Activated naive CD4-positive, alpha-beta T cell treated with anti-CD3 and anti-CD28 coated beads, Interleukin-2, amount 50 U/mL, for 72 hours (primary cell): ENCODE measurements around the gene THSD4. TPM values are rescaled to one million over a fixed set of nuclear protein-coding genes. Genes with fewer than 3 reads are reported as not detected.
"Not testable (repeated sequence)": the region's sequence is repeated elsewhere in the genome, so short reads cannot be mapped to it uniquely, and the experiment has no call there.

Experiments
- ATAC-seq, 2 donors: fragments of 150-1000 bp; cut with Tn5 transposase; 2 replicates each; pipeline ENCODE4 v1.10.0; 2021; ENCODE audit warnings: mild to moderate bottlenecking in 2 of 2, moderate library complexity in 2 of 2
- DNase-seq, 2 donors: peaks; one replicate each; pipeline ENCODE4 v3.0.0; 2021 to 2022; ENCODE audit warnings: low spot score in 2 of 2
- H3K27ac Mint-ChIP-seq, 2 donors: one replicate each; pipeline ENCODE4 v1.8.0; 2022; ENCODE audit warnings: mild to moderate bottlenecking in 2 of 2, mixed read lengths in 2 of 2
- H3K36me3 Mint-ChIP-seq, 2 donors: one replicate each; pipeline ENCODE4 v1.8.0; 2022; ENCODE audit warnings: mixed read lengths in 2 of 2
- H3K9me3 Mint-ChIP-seq, 2 donors: one replicate each; pipeline ENCODE4 v1.8.0; 2022; ENCODE audit warnings: mixed read lengths in 2 of 2
- total RNA-seq, 2 donors: library from RNA; stranded (reverse); gene quantifications; one replicate each; pipeline ENCODE4 v1.2.3, GENCODE V29; 2022

The THSD4 gene
- total RNA-seq, 2 donors from 2014 or later: not detected

- DNase-seq (no peak), ATAC-seq (no peak)
- no peak overlapping the region for H3K27ac Mint-ChIP-seq
- no peaks in the 10 kb centered on the region for H3K36me3 Mint-ChIP-seq
- H3K9me3 Mint-ChIP-seq: no peaks in the 10 kb centered on the region
These were observed 541.9 kb downstream of the THSD4 start for GRCh38 chr15:71657141-71657540.

- ATAC-seq: no peak
- Mint-ChIP-seq H3K9me3 (no peaks in the 10 kb centered on the region), H3K27ac (no peak overlapping the region), H3K36me3 (no peaks in the 10 kb centered on the region)
- no peak for DNase-seq
These were observed 542.8 kb downstream of the THSD4 start for GRCh38 chr15:71658036-71658435.

GRCh38 chr15:71658827-71659729 lies 543.8 kb downstream of the THSD4 start:
- DNase-seq (no peak), ATAC-seq (no peak)
- no peaks in the 10 kb centered on the region for H3K36me3 Mint-ChIP-seq
- no peaks in the 10 kb centered on the region for H3K9me3 Mint-ChIP-seq
- H3K27ac Mint-ChIP-seq: no peak overlapping the region

GRCh38 chr15:71659730-71660067 lies 544.4 kb downstream of the THSD4 start:
- no peak for DNase-seq
- H3K9me3 Mint-ChIP-seq: no peaks in the 10 kb centered on the region
- no peak overlapping the region for H3K27ac Mint-ChIP-seq
- H3K36me3 Mint-ChIP-seq: no peaks in the 10 kb centered on the region
- no peak for ATAC-seq

- DNase-seq: no peak
- no peaks in the 10 kb centered on the region for H3K36me3 Mint-ChIP-seq
- no peak for ATAC-seq
- H3K9me3 Mint-ChIP-seq: no peaks in the 10 kb centered on the region
- H3K27ac Mint-ChIP-seq: peak overlapping the region in 1 of 2 donors; percentile 2
These were observed 545.2 kb downstream of the THSD4 start for GRCh38 chr15:71660501-71660900.

- Mint-ChIP-seq H3K9me3 (no peaks in the 10 kb centered on the region), H3K27ac (no peak overlapping the region), H3K36me3 (no peaks in the 10 kb centered on the region)
- no peak for DNase-seq
- ATAC-seq: no peak
These were observed 547.0 kb downstream of the THSD4 start for GRCh38 chr15:71662306-71662705.

- DNase-seq (no peak), ATAC-seq (no peak)
- H3K36me3 Mint-ChIP-seq: no peaks in the 10 kb centered on the region
- H3K9me3 Mint-ChIP-seq: no peaks in the 10 kb centered on the region
- H3K27ac Mint-ChIP-seq: no peak overlapping the region
These were observed 549.4 kb downstream of the THSD4 start for GRCh38 chr15:71664622-71665021.

GRCh38 chr15:71666763-71667620 lies 551.7 kb downstream of the THSD4 start:
- H3K27ac Mint-ChIP-seq: no peak overlapping the region
- ATAC-seq (no peak), DNase-seq (no peak)
- H3K9me3 Mint-ChIP-seq: no peaks in the 10 kb centered on the region
- H3K36me3 Mint-ChIP-seq: no peaks in the 10 kb centered on the region

- no peak overlapping the region for H3K27ac Mint-ChIP-seq
- no peaks in the 10 kb centered on the region for H3K9me3 Mint-ChIP-seq
- ATAC-seq: no peak
- no peak for DNase-seq
- H3K36me3 Mint-ChIP-seq: no peaks in the 10 kb centered on the region
These were observed 554.4 kb downstream of the THSD4 start for GRCh38 chr15:71669688-71670087.

- H3K9me3 Mint-ChIP-seq, H3K27ac Mint-ChIP-seq, ATAC-seq, H3K36me3 Mint-ChIP-seq, DNase-seq: not testable (repeated sequence)
These were observed 555.0 kb downstream of the THSD4 start for GRCh38 chr15:71670222-71670621.

- DNase-seq (no peak), ATAC-seq (no peak)
- H3K9me3 Mint-ChIP-seq: no peaks in the 10 kb centered on the region
- no peak overlapping the region for H3K27ac Mint-ChIP-seq
- H3K36me3 Mint-ChIP-seq: no peaks in the 10 kb centered on the region
These were observed 559.1 kb downstream of the THSD4 start for GRCh38 chr15:71674354-71674753.

GRCh38 chr15:71677352-71677751 lies 562.1 kb downstream of the THSD4 start:
- Mint-ChIP-seq H3K27ac (peak overlapping the region in 1 of 2 donors; percentile 13), H3K36me3 (no peaks in the 10 kb centered on the region), H3K9me3 (no peaks in the 10 kb centered on the region)
- no peak for DNase-seq
- ATAC-seq: no peak

- Mint-ChIP-seq H3K27ac (peak overlapping the region in 1 of 2 donors; percentile 13), H3K9me3 (no peaks in the 10 kb centered on the region), H3K36me3 (no peaks in the 10 kb centered on the region)
- ATAC-seq (no peak), DNase-seq (no peak)
These were observed 562.5 kb downstream of the THSD4 start for GRCh38 chr15:71677766-71678165.

GRCh38 chr15:71678191-71678590 lies 562.9 kb downstream of the THSD4 start:
- H3K9me3 Mint-ChIP-seq: no peaks in the 10 kb centered on the region
- DNase-seq (no peak), ATAC-seq (no peak)
- no peak overlapping the region for H3K27ac Mint-ChIP-seq
- H3K36me3 Mint-ChIP-seq: no peaks in the 10 kb centered on the region

- no peaks in the 10 kb centered on the region for H3K9me3 Mint-ChIP-seq
- no peak for ATAC-seq
- DNase-seq: no peak
- no peak overlapping the region for H3K27ac Mint-ChIP-seq
- no peaks in the 10 kb centered on the region for H3K36me3 Mint-ChIP-seq
These were observed 563.3 kb downstream of the THSD4 start for GRCh38 chr15:71678605-71679004.

- ATAC-seq: no peak
- Mint-ChIP-seq H3K27ac (no peak overlapping the region), H3K36me3 (no peaks in the 10 kb centered on the region), H3K9me3 (no peaks in the 10 kb centered on the region)
- DNase-seq: no peak
These were observed 564.0 kb downstream of the THSD4 start for GRCh38 chr15:71679223-71679792.

- H3K9me3 Mint-ChIP-seq: no peaks in the 10 kb centered on the region
- ATAC-seq (peak in 1 of 2 donors; percentile 27), DNase-seq (no peak)
- H3K27ac Mint-ChIP-seq: no peak overlapping the region
- no peaks in the 10 kb centered on the region for H3K36me3 Mint-ChIP-seq
These were observed 564.6 kb downstream of the THSD4 start for GRCh38 chr15:71679793-71680353.
